GM12875 (cell line): ENCODE results near the gene SPATA13.

Source experiments
- H3K4me3 ChIP-seq: one replicate; pipeline ENCODE4 v1.5.1; 2011; ENCODE audit warnings: low read depth, low read length, control low read depth
- CTCF ChIP-seq: IDR thresholded peaks from 2 replicates; pipeline ENCODE4 v1.5.1; 2011; ENCODE audit warnings: low read depth, mild to moderate bottlenecking, control low read depth, inconsistent platforms, low read length, moderate library complexity, borderline replicate concordance; ENCODE audit not compliant: insufficient read depth

The SPATA13 gene

GRCh38 chr13:24280720-24281119 is 120.2 kb downstream of the SPATA13 start:
- H3K4me3 ChIP-seq = no peak overlapping the region
- no peak for TF ChIP-seq CTCF

- H3K4me3 ChIP-seq = no peak overlapping the region
- TF ChIP-seq CTCF = no peak
Observed at GRCh38 chr13:24281188-24282008, 120.9 kb downstream of the SPATA13 start.

- H3K4me3 ChIP-seq = no peak overlapping the region
- TF ChIP-seq CTCF = no peak
Observed at GRCh38 chr13:24282256-24282655, 121.7 kb downstream of the SPATA13 start.

GRCh38 chr13:24284889-24285565 is 124.5 kb downstream of the SPATA13 start:
- TF ChIP-seq CTCF = no peak
- no peak overlapping the region for H3K4me3 ChIP-seq

- no peak overlapping the region for H3K4me3 ChIP-seq
- no peak for TF ChIP-seq CTCF
Observed at GRCh38 chr13:24286624-24287023, 126.1 kb downstream of the SPATA13 start.

GRCh38 chr13:24287748-24288287 is 127.3 kb downstream of the SPATA13 start:
- H3K4me3 ChIP-seq = no peak overlapping the region
- no peak for TF ChIP-seq CTCF
